Esophagus squamous epithelium (tissue), 4 donors: Measurements from ENCODE around the gene C19orf38.

Experiments
- CTCF ChIP-seq, 6 experiments: fragments of 450-650 bp in 4 of 6; fragments of 200-600 bp in 2 of 6; sonication (generic) in 2 of 6; IDR thresholded peaks; one replicate each; pipeline ENCODE4 v1.5.1; 2016 to 2019; ENCODE audit warnings: antibody characterized with exemption in 6 of 6, mild to moderate bottlenecking in 4 of 6, moderate library complexity in 4 of 6
- POLR2A ChIP-seq, 4 donors: fragments of 450-650 bp; IDR thresholded peaks; one replicate each; pipeline ENCODE4 v1.6.1; 2017; ENCODE audit warnings: antibody characterized with exemption in 4 of 4, mild to moderate bottlenecking in 4 of 4, moderate library complexity in 3 of 4

- TF ChIP-seq CTCF (IDR thresholded peaks at IDR 0.05) (no peak), POLR2A (IDR thresholded peaks at IDR 0.05) (no peak)
These were observed 47.7 kb upstream of the C19orf38 start for GRCh38 chr19:10800488-10800887.
